ENCODE data around the gene TTLL9.

The TTLL9 gene

DNA sequence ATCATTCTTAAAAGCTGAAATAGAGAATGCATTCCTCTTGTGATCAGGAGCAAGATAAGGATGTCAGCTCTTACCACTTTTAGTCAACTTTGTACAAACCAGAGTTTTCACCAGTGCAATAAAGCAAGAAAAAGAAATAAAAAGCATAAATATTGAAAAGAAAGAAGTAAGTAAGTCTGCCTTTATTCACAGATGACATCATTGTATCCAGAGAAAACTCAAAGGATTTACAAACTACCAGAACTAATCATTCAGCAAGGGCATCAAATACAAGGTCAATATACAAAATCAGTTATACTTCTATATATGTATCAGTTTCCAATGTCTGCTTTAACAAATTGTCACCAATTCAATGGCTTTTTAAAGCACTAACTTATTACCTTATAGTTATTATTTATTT is 13.4 kb downstream of the TTLL9 start:
- TF ChIP-seq, protein P1, sequence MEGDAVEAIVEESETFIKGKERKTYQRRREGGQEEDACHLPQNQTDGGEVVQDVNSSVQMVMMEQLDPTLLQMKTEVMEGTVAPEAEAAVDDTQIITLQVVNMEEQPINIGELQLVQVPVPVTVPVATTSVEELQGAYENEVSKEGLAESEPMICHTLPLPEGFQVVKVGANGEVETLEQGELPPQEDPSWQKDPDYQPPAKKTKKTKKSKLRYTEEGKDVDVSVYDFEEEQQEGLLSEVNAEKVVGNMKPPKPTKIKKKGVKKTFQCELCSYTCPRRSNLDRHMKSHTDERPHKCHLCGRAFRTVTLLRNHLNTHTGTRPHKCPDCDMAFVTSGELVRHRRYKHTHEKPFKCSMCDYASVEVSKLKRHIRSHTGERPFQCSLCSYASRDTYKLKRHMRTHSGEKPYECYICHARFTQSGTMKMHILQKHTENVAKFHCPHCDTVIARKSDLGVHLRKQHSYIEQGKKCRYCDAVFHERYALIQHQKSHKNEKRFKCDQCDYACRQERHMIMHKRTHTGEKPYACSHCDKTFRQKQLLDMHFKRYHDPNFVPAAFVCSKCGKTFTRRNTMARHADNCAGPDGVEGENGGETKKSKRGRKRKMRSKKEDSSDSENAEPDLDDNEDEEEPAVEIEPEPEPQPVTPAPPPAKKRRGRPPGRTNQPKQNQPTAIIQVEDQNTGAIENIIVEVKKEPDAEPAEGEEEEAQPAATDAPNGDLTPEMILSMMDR (IDR thresholded peaks at IDR 0.05): no peak

DNA sequence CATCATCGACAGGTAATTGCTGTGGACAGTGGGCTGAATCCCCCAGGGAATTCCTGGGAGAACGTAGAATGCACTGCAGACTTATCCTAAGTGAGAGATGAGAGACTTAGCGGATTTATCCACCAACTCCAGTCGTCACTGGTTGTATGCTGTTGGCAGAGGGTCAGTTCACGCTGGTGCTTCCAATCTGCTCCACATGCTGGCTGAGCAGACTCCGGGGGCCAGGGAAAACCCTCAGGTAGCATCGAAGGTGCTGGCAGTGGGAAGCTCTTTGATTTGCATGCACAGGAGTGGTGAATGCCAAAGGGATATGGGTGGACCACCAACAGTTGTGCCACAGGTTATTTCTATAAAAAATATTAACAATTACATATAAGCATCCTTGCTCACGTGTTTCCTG is 20.2 kb downstream of the TTLL9 start:
- TF ChIP-seq, protein P1 (IDR thresholded peaks at IDR 0.05): no peak

DNA sequence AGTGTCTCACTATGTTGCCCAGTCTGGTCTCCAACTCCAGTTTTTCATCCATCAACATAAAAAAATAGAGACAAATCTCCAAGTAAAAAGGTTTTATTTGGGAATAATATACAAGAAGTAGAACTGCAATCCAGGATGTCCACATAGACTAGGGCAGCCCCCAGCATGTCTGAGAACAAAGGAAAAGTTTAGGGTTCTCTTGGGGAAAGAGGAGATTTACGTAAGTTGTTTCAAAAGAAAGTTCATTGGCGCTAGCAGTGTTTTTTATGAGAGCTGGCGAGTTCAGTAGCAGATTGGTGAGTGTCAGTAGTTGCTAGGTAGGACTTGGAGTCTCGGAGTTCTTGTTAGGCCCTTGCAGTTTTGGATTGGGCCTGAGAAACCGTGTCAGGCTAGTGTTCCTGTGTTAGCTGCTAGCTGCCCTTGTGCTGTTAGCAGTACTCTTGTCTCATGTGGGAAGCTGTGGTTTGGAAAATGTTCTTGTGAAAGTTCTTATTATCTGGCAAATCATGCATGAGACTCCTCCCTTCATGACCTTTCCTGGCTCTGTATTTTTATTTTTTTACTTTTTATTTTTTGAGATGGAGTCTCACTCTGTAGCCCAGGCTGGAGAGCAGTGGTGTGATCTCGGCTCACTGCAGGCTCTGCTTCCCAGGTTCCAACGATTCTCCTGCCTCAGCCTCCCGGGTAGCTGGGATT is 24.7 kb downstream of the TTLL9 start:
- TF ChIP-seq, protein P1 (IDR thresholded peaks at IDR 0.05): no peak

DNA sequence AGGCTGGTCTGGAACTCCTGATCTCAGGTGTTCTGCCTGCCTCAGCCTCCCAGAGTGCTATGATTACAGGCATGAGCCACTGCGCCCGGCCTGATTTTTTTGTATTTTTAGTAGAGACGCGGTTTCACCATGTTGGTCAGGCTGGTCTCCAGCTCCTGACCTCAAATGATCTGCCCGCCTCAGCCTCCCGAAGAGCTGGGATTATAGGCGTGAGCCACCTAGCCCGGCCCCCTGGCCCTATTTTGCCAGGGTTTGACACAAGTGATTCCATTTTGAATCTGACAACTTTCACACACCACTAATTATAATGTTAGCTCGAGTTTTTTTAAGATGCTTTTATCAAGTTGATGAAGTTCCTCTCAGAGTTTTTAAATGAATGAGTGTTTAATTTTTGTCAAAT is 25.6 kb downstream of the TTLL9 start:
- TF ChIP-seq, protein P1 (IDR thresholded peaks at IDR 0.05): no peak

DNA sequence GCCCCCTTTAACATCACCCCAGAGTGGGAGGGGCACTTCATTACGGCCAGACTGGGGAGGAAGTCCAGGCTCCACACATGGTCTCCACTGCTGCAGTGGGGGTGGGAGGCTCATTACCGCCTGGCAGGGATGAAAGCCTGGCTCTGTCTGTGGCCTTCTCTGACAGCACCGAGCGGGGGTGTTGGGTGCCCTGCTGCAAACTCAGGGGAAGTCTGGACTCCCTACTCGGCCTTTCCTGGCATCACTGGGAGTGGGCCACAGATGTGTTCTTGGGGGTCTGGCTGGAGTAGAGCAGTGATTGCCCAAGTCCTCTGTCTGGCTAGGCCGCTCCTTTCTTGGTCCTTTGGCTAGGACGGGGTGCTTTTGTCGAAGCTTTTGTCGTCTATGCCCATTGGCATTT is 27.1 kb downstream of the TTLL9 start:
- TF ChIP-seq, protein P1 (IDR thresholded peaks at IDR 0.05): no peak

DNA sequence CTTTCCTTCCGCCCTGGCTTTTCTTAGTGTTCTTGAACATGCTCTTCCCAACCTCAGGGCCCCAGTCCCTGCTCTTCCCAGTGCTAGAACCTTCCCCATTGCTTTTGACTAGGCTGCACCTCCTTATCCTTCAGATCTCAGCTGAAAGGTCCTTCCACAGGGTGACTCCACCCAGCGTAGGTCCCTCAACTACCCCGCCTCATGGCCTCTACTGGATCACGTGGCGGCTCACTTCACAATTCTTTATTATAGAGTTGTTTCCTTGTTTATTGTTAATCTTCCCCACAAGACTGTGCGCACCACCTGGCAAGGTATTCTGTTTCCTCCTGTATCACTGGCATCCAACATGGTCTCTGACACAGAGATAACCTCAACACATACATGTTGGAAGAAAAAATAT is 31.2 kb downstream of the TTLL9 start:
- TF ChIP-seq, protein P1 (IDR thresholded peaks at IDR 0.05): no peak

DNA sequence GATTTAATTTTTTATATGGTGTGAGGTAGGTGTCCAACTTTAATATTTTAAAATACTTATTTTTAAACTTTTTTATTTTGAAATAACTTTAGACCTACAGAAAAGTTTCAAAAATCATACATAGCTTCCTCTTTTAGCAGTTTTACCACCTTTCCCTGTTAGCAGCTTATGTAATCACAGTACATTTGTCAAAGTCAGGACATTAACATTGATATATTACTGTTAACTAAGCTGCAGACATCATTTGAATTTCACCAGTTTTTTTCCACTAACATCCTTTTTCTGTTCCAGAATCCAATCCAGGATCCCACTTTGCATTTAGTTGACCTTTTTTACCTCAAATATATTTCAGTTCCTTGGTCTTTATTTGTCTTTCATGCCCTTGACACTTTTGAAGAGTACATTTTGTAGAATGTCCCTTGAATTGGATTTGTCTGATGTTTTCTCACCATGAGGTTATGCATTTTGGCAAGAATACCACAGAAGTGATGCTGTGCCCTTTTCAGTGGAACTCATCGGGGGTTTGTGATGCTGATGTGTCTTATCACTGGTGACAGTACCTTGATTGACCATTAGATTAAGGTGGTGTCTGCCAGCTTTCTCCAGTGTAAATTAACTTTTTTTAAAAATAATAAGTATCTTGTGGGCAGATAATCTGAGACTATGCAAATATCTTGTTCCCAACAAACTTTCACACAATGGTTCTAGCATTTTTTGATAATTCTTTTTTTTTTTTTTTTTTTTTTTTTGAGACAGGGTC is 33.4 kb downstream of the TTLL9 start:
- TF ChIP-seq, protein P1 (IDR thresholded peaks at IDR 0.05): no peak

Data from LNCAP (cell line).